Measurements from ENCODE around the gene NFYB.

Gene NFYB

DNA sequence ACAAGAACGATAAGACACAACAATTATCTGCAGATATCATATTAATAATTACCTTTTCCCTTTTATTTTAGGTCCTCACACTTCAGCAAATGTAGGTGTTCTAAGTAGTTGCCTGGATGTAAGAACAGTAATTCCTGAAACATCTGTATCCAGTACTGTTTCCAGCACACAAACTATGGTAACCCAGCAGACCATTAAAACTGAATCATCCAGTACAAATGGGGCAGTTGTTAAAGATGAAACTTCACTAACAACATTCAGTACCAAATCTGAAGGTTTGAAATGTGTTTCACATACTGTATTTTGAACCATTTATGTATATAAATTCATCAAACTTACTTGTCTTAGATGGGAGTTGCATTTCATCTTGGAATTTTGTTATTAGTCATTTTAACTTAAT lies 42.7 kb downstream of the NFYB start:
- TF ChIP-seq, protein P1, sequence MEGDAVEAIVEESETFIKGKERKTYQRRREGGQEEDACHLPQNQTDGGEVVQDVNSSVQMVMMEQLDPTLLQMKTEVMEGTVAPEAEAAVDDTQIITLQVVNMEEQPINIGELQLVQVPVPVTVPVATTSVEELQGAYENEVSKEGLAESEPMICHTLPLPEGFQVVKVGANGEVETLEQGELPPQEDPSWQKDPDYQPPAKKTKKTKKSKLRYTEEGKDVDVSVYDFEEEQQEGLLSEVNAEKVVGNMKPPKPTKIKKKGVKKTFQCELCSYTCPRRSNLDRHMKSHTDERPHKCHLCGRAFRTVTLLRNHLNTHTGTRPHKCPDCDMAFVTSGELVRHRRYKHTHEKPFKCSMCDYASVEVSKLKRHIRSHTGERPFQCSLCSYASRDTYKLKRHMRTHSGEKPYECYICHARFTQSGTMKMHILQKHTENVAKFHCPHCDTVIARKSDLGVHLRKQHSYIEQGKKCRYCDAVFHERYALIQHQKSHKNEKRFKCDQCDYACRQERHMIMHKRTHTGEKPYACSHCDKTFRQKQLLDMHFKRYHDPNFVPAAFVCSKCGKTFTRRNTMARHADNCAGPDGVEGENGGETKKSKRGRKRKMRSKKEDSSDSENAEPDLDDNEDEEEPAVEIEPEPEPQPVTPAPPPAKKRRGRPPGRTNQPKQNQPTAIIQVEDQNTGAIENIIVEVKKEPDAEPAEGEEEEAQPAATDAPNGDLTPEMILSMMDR (IDR thresholded peaks at IDR 0.05; ENCODE audit: borderline replicate concordance, insufficient read depth, low read depth, low read length), result no peak
- no peak overlapping the region for H3K4me3 ChIP-seq (ENCODE audit: low read depth, low read length)

DNA sequence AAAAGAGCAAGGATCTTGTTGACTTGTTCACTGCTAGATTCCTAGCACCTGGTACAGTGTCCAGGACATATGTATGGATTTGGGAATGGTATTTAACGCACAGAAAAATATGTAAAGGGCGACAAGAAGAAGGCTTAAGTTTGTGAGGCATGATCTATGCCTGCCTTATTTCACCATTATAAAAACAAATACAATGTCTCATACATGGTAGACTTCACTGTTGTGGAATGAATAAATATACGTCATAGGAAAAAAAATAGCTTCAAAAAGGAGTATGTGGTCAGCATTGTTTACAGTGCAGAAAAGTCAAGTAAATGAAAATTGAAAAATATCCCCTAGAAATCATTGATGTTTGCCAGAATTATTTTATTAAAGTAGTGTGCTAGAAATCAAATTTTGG lies 43.7 kb downstream of the NFYB start:
- H3K4me3 ChIP-seq (ENCODE audit: low read depth, low read length), result no peak overlapping the region
- TF ChIP-seq, protein P1 (IDR thresholded peaks at IDR 0.05; ENCODE audit: borderline replicate concordance, insufficient read depth, low read depth, low read length), result no peak

DNA sequence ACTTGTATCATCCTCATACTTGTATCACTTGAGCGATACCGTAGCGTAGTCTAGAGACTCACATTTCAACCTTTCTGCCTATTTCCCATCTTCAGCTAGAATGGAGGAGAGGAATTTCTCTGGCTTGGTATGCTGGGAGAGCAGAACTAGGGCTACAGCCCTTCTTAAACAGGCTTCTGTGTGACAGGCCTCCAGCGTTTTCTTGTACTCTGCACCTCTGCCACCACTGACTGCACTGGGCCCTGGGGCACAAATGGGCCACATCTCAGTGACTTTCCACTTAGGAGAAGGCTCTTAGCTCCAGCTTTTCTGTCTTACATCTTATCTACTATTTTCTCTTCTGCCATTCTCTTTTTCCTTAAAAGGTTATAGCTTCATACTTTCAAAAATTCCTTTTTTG lies 46.9 kb downstream of the NFYB start:
- TF ChIP-seq, protein P1 (IDR thresholded peaks at IDR 0.05; ENCODE audit: borderline replicate concordance, insufficient read depth, low read depth, low read length), result no peak
- H3K4me3 ChIP-seq (ENCODE audit: low read depth, low read length), result no peak overlapping the region

DNA sequence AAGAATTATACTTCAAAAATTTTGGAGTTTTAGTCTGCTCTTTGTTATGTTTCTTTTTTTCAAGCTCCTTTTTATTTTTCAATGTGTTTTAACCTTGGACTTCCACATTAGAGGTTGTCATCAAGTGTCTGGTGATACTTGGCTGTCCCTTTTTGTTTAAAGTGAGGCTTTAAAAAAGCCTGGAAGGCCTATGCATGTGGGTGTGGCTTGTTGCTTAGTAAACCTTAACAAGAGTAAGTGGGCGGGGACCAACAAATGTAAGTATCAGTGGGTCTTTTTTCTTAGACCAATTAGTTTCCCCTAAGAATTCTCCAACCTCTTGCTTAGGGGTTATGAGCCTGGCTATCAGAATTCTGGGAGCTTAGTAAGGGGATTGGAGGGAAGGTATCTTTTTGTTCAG lies 47.3 kb downstream of the NFYB start:
- TF ChIP-seq, protein P1 (IDR thresholded peaks at IDR 0.05; ENCODE audit: borderline replicate concordance, insufficient read depth, low read depth, low read length), result no peak
- no peak overlapping the region for H3K4me3 ChIP-seq (ENCODE audit: low read depth, low read length)

DNA sequence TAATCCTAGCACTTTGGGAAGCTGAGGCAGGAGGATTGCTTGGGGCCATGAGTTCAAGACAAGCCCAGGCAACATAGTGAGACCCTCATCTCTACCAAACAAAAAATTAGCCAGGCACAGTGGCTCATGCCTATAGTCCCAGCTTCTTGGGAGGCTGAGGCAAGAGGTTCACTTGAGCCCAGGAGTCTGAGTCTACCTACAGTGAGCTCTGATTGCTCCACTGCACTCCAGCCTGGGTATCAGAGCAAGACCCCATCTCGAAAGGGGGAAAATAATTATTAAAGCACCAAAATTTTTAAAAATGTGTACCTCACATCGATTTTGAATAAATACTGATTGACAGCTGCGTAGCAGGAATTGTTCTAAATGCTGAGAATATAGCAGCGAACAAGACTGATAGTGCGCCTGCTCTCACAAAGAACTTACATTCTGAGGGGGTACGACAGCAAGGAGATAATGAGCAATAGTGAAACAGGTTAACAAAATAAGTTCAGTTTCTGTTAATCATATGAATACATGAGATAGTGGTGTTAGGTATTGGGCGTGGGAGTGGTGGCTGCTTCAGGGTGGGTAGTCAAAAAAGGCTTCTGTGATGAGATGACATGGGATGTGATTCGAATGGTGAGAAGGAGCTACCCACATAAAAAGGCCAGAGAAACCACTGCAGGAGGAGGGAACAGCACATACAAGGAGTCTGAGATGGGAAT lies 54.1 kb downstream of the NFYB start:
- H3K4me3 ChIP-seq (ENCODE audit: low read depth, low read length), result no peak overlapping the region
- TF ChIP-seq, protein P1 (IDR thresholded peaks at IDR 0.05; ENCODE audit: borderline replicate concordance, insufficient read depth, low read depth, low read length), result no peak

DNA sequence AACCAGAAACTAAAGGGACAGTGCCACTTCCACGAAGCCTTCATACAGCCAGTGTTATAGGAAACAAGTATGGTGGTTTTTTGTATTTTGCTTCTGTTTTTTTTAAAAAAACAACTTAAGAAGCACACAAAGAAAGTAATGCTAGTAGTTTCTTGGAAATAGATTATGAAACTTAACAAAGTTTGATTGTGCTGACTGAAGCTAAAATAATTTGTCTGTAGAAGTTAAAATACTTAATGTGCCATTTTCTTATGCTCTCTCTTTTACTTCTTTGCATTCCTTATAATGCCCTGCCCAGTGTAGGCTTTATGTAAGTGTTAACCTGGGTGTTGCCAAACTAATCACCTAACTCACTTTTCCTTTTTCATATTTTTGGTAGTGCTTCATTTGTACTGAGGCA lies 57.2 kb downstream of the NFYB start:
- TF ChIP-seq, protein P1 (IDR thresholded peaks at IDR 0.05; ENCODE audit: borderline replicate concordance, insufficient read depth, low read depth, low read length), result no peak
- H3K4me3 ChIP-seq (ENCODE audit: low read depth, low read length), result no peak overlapping the region

DNA sequence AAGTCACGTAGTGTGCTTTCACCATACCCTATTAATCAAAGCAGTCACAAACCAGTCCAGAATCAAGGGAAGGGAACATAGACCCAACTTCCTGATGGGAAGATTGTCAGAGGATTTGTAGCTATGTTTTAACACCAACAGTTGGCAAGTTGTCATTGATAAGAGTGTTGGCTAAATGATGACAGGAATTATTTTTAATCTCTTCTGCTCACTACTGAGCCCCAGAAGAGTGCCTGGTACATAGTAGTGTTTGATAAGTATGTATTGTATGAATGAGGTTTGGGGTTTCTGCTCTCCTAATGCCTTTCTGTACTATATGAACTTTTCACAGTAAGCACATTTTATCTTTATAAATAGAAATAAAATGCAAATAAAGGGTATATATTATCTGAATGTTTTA lies 59.0 kb downstream of the NFYB start:
- H3K4me3 ChIP-seq (ENCODE audit: low read depth, low read length), result no peak overlapping the region
- TF ChIP-seq, protein P1 (IDR thresholded peaks at IDR 0.05; ENCODE audit: borderline replicate concordance, insufficient read depth, low read depth, low read length), result no peak
